NCI-H2196 (cell line): ENCODE measurements around the gene CDK5RAP1.

ENCODE experiments used
- DNase-seq: peaks from one replicate; lab custom pipeline; 2025; ENCODE audit not compliant: unreplicated experiment; lab: John Stamatoyannopoulos, UW

The CDK5RAP1 gene

GRCh38 chr20:33336375-33336774, 64.9 kb downstream of the CDK5RAP1 start:
- DNase-seq = no peak

- no peak for DNase-seq
Observed at GRCh38 chr20:33334111-33334510, 67.2 kb downstream of the CDK5RAP1 start.

DNA sequence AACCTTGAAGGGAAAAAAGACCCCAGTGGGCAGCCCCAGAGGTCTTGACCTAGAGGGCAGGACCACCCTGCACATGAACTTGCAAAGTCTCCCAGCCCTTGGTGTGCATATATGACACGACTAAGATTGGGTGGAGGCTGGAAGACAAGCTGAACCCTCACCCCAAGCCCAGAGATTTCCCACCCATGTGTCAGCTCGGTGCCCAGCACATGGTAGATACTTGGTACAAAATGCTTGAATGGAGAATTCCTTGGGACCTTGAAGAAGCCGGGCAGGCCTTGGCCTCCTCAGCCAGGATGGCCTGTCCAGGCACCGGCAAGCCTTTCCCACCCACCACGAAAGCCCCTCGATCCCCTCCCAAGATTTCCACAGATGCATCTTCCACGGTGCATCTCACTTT, 67.7 kb downstream of the CDK5RAP1 start:
- no peak for DNase-seq

- DNase-seq = no peak
Observed at GRCh38 chr20:33332905-33333456, 68.3 kb downstream of the CDK5RAP1 start.

DNA sequence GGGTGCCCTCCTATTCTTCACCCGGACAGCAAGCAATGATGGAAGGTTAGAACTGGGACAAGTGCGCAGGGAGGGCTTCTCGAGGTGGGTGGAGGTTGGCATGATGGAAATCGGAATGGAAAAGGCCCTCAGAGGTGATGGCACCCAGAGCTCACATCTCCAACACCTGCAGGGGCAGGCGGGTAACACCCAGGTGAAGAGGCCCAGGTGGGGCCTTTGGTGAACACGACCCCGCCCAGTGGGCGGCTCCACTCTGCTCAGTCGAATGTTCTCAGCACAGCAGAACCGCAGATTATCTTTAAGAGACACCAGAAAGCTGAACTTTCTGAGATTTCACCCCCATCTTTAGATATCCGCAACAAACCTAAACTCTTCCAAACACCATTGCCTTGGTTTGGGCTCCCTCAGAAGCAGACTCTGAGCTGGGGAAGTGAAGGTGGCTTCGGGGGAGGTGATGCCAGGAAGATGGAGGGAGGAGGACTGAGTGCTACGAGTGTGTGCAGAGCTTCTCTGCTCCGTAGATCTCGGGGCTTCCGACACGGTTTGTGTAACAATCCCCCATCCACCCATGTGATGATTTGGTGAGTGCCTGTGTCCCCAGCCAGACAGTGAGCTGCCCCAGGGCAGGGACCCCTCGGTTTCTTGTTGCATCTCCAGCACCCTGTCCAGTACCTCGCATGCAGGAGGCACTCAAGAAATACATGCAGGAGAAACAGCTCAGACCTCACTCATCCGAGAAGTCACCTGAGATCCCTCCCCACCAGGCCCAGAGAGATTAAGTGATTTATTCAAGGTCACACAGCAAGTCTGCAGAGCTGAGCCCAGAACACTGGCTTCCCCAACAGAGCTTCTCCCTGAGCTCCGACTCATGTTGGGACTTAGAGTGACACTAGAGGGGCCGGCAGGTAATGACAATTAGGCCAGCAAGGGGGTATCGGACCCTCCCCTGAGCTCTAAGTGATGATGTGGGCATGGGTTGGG, 72.9 kb downstream of the CDK5RAP1 start:
- DNase-seq = no peak

DNA sequence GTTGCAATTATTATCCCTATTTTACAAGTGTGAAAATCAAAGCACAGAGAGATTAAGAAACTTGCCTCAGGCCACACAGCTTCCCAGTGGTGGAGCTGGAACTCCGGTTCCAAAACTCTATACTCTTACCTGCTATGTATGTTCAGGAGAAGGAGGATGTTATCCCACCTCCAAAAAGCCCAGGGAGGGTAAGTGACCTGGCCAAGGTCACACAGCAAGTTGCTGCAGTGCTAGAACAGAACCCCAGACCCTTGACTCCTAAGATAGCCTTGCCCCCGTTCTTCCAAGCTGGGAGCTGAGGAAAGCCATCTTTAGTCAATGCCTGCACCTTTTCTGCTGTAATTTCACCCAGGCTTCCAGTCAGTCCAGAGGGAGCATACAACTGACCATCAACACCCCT, 76.0 kb downstream of the CDK5RAP1 start:
- no peak for DNase-seq

DNA sequence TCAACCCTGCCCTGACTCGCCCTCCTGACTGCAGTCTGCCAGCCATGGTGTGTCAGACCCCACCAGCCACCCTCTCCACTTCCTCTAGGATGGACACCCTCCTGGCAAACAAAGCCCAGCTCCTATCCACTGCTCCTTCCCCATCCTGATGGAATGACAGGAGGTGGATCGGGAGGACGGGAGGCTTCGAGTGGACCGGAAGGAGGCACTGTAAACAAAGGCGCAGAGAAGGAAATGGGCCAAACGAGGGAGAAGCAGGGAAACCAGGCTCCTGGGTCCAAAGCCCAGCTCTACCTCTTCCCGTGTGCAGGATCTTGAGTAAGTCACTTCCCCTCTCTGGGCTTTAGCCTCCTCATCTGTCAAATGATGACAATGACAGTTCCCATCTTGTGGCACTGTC, 78.1 kb downstream of the CDK5RAP1 start:
- DNase-seq = no peak

- DNase-seq = no peak
Observed at GRCh38 chr20:33322456-33322855, 78.9 kb downstream of the CDK5RAP1 start.

DNA sequence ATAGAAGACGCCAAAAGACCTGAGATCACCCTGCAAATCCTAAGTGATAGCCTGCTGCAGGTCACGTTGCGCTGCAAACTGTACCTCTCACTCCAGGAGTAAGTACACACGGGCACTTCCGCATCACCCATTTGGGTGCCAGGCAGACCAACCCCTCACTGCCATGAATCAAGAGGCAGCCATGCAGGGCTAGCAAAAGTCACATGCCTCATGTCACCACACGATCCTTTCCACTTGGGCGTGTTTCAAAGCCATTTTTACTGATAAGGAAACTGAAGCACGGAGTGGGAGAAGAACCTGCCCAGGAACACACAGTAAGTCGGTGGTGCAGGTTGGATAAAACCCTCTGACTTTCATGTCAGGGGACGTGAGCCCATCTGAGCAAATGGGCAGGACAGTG, 81.3 kb downstream of the CDK5RAP1 start:
- DNase-seq = no peak

DNA sequence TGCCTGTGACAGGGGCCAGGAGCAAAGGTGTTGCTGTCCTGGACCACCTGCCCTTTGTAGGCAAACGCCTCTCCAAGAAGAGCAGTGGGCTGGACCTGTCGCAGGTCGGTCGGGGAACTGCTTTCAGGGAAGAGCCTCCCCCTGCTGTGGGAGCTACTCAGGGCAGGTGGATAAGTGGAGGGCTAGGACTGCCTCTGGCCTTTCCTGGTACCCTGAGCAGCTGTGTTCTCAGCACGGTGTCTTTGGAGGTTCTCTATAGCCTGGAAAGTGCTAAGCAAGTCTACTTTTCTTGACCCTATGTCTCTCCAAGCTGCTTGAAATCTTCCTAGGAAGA, 83.3 kb downstream of the CDK5RAP1 start:
- DNase-seq = no peak

GRCh38 chr20:33317424-33318095, 83.8 kb downstream of the CDK5RAP1 start:
- DNase-seq = no peak

- DNase-seq = no peak
Observed at GRCh38 chr20:33316958-33317357, 84.4 kb downstream of the CDK5RAP1 start.

GRCh38 chr20:33316343-33316742, 85.0 kb downstream of the CDK5RAP1 start:
- no peak for DNase-seq

DNA sequence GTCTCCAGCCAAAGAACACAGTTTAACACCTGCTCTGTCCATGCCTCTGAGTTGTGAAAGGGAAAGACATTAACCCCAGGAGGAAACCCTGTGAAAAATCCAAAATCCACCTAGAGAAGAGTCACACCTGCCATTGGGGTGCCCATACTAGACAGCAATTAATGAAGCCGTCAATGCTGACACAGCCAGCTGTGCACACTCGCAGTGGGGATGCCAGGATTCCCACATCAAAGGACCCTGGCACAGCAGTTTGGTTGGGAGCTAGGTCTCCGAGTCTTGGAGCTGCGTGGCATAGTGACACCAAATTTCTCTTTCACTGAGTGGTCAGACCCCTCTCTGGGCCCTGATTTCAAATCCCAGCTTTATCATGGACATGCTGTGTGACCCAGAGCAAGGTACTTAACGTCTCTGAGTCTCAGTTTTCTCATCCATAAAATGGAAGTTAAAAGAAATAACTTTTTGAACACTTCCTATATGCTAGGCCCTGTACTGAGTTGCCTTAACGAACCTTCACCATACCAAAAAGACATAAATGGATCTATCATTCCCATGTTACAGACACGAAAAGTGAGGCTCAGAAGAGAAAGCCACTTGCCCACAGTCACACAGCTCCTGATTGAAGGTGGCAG, 87.5 kb downstream of the CDK5RAP1 start:
- DNase-seq = no peak

DNA sequence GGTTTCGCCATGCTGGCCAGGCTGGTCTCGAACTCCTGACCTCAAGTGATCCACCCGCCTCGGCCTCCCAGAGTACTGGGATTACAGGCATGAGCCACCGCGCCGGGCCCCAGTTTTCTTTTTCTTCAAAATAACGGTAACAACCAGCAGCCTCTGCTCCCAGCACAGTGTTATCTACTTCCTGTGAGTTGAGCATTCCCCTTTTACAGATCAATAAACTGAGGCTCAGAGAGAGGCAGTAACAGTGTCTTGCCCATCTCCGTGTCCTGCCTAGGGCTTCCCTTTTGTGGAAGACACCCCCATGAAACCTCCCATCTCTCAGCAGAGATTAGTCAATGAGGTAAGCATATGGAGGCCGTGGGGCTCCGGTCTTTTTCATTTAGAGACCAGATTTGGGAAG, 88.7 kb downstream of the CDK5RAP1 start:
- DNase-seq = no peak

DNA sequence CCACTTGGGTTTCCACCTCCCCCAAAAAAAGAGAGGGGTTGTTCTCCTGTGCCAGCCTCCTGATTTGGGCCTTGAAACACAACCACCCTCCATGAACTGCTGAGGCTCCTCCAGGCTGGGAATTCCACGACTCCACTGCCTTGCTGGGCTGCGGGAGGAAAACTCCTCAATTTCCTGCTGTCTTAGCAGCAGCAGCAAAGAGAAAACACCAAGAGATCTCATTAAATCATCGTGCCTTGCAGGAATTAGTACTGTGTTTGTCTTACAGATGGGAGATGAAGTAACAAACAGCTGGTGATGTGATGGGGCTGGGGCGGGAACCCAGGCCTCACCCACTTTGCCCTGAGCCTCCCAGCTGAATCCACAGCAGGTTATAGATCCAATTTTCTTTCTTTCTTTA, 89.3 kb downstream of the CDK5RAP1 start:
- DNase-seq = no peak

GRCh38 chr20:33311011-33311410, 90.3 kb downstream of the CDK5RAP1 start:
- no peak for DNase-seq

GRCh38 chr20:33310327-33310899, 90.9 kb downstream of the CDK5RAP1 start:
- DNase-seq = no peak

- no peak for DNase-seq
Observed at GRCh38 chr20:33309631-33310030, 91.7 kb downstream of the CDK5RAP1 start.
